ENCODE measurements around the gene MAMLD1. TPM values are rescaled to one million over a fixed set of nuclear protein-coding genes. Genes with fewer than 3 reads are reported as not detected.

MAMLD1 gene, protein sequence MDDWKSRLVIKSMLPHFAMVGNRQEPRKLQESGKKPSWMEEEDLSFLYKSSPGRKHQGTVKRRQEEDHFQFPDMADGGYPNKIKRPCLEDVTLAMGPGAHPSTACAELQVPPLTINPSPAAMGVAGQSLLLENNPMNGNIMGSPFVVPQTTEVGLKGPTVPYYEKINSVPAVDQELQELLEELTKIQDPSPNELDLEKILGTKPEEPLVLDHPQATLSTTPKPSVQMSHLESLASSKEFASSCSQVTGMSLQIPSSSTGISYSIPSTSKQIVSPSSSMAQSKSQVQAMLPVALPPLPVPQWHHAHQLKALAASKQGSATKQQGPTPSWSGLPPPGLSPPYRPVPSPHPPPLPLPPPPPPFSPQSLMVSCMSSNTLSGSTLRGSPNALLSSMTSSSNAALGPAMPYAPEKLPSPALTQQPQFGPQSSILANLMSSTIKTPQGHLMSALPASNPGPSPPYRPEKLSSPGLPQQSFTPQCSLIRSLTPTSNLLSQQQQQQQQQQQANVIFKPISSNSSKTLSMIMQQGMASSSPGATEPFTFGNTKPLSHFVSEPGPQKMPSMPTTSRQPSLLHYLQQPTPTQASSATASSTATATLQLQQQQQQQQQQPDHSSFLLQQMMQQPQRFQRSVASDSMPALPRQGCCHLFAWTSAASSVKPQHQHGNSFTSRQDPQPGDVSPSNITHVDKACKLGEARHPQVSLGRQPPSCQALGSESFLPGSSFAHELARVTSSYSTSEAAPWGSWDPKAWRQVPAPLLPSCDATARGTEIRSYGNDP
- total RNA-seq, result 1 to 10 TPM; 7.9 to 8.3 TPM

DNA sequence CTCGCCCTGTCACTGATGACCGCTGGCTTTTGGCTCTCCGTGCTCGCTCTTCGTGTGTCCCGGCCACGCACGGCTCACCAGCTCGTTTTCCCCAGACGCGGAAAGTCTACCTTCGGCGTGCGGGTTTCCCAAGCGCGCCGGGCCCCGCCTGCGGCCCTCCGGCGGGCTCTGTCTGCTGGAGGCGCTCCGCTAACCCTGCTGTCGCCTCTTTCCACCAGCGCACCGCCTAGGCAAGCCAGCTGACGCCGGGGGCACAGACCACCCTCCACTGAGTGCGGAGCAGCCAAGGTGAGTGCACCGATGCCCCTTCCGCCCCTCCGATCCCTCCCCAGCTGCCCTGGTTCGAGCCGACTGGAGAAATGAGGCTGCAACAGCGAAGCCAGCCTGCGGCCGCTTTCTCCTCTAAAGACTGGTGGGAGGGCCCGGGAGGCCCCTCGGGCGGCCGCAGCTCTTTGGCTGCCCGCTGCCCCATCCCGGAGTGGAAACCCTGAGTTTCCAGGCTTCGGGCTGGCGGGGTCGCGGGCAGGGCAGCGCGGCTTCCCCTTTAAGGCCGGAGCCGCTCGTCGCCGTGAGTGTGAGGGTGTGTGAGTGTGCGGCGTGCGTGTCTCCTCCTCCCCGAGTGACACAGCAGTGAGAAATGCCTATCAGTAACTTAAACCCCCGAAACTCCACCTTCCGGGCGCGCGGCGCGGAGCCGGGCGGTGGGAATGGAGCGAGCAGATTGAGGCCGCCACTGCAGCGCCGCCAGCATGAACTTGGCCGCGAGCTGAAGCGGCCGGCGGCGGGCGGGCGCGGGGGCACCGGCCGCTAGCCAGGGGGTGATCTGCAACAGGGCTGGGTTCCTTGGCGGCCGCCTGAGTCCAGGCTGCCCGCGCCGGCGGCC is at the start of gene MAMLD1:
Gene MAMLD1, plus strand, starts transcription at position 719 of the 883 bp plus-strand sequence. CDS start 82,200 bp downstream, outside the sequence.
- H3K4me3 ChIP-seq, result peak within 1 kb of the TSS; percentile 84
- no peaks in the 10 kb centered on the region for H3K9me3 ChIP-seq
- no peaks in the 10 kb centered on the region for H3K36me3 ChIP-seq
- peaks cover 4 to 6% of the 10 kb centered on the region in 2 donors for H3K4me1 ChIP-seq (ENCODE audit: control insufficient read depth in 1 of 2, low read depth in 2 of 2)
- TF ChIP-seq, protein P1, sequence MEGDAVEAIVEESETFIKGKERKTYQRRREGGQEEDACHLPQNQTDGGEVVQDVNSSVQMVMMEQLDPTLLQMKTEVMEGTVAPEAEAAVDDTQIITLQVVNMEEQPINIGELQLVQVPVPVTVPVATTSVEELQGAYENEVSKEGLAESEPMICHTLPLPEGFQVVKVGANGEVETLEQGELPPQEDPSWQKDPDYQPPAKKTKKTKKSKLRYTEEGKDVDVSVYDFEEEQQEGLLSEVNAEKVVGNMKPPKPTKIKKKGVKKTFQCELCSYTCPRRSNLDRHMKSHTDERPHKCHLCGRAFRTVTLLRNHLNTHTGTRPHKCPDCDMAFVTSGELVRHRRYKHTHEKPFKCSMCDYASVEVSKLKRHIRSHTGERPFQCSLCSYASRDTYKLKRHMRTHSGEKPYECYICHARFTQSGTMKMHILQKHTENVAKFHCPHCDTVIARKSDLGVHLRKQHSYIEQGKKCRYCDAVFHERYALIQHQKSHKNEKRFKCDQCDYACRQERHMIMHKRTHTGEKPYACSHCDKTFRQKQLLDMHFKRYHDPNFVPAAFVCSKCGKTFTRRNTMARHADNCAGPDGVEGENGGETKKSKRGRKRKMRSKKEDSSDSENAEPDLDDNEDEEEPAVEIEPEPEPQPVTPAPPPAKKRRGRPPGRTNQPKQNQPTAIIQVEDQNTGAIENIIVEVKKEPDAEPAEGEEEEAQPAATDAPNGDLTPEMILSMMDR (IDR thresholded peaks at IDR 0.05), result no peak
- DNase-seq (ENCODE audit: low spot score) (peak; percentile 54), ATAC-seq (ENCODE audit: insufficient number of reproducible peaks, low FRiP score, low read depth) (peak; percentile 80)
- H3K27me3 ChIP-seq (replicated peaks; ENCODE audit: insufficient read depth), result no peaks in the 10 kb centered on the region
- peak within 1 kb of the TSS; percentile 74 to 85 for H3K27ac ChIP-seq

DNA sequence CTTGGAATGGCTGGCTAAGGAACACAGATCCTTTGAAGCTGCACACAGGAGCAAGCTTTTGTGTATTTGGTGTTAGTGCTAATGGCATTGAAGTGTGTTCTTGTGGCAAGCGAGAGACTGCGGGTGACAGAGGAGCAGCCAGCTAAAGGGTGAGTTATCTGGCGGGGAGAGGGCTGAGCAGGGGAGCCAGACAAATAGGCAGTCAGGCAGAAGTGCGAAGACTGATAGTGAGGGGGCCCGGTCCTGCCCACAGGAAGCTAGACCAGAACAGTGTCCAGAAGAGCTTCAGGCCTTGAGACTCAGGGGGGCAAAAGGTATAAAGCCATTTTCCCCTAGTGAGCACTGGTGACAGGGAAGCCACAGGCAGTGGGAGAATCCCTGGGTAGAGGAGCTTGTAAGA is 49.6 kb upstream of the MAMLD1 start:
- no peak for ATAC-seq (ENCODE audit: insufficient number of reproducible peaks, low FRiP score, low read depth)
- H3K4me1 ChIP-seq (ENCODE audit: control insufficient read depth in 1 of 2, low read depth in 2 of 2), result no peaks in the 10 kb centered on the region
- DNase-seq (ENCODE audit: low spot score), result no peak
- no peaks in the 10 kb centered on the region for H3K27me3 ChIP-seq (replicated peaks; ENCODE audit: insufficient read depth)
- H3K27ac ChIP-seq, result no peak overlapping the region
- TF ChIP-seq, protein P1 (IDR thresholded peaks at IDR 0.05), result no peak
- no peak overlapping the region for H3K4me3 ChIP-seq
- H3K36me3 ChIP-seq, result no peaks in the 10 kb centered on the region
- H3K9me3 ChIP-seq, result no peaks in the 10 kb centered on the region

DNA sequence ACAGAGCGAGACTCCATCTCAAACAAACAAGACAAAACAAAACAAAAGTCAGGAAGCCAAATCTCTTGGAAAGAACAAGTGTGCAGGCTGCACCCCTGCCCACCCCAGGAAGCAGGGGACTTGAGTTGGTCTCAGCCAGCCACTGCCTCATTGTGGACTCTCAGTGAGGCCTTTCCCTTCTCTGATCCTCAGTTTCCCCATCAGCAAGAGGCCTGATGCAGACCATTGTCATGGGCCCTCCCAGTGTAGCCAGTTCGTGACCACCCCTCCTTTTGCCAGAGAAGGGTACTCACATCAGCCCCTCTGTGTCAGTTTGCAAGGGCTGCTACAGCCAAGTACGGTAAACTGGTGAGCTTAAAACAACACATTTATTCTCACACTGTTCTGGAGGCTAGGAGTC is 48.9 kb upstream of the MAMLD1 start:
- Histone ChIP-seq H3K36me3 (no peaks in the 10 kb centered on the region), H3K27ac (no peak overlapping the region), H3K4me3 (no peak overlapping the region), H3K27me3 (replicated peaks; ENCODE audit: insufficient read depth) (no peaks in the 10 kb centered on the region), H3K9me3 (no peaks in the 10 kb centered on the region), H3K4me1 (ENCODE audit: control insufficient read depth in 1 of 2, low read depth in 2 of 2) (no peaks in the 10 kb centered on the region)
- ATAC-seq (ENCODE audit: insufficient number of reproducible peaks, low FRiP score, low read depth), result no peak
- DNase-seq (ENCODE audit: low spot score), result no peak
- TF ChIP-seq, protein P1 (IDR thresholded peaks at IDR 0.05), result no peak

DNA sequence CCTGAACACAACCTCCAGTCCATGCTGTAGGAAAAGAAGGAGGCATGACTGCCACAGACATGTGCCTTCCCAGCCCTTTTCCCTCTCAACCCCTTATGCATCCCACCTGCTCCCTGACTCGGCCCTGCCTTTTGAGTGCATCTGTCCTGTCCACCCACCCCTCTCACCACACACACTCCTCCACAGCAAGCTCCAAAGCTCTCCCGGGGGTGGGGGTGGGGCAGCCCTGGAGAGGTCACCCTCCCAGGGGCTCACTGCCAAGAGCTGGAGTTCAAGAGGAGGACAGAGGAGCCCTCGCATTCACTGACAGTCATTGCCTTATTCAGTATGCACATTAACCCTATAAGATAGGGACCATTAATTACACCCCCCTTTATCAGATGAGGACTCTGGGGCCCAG is 46.6 kb upstream of the MAMLD1 start:
- TF ChIP-seq, protein P1 (IDR thresholded peaks at IDR 0.05), result no peak
- Histone ChIP-seq H3K4me3 (no peak overlapping the region), H3K4me1 (ENCODE audit: control insufficient read depth in 1 of 2, low read depth in 2 of 2) (no peaks in the 10 kb centered on the region), H3K9me3 (no peaks in the 10 kb centered on the region), H3K27me3 (replicated peaks; ENCODE audit: insufficient read depth) (no peaks in the 10 kb centered on the region), H3K36me3 (no peaks in the 10 kb centered on the region), H3K27ac (no peak overlapping the region)
- ATAC-seq (ENCODE audit: insufficient number of reproducible peaks, low FRiP score, low read depth) (no peak), DNase-seq (ENCODE audit: low spot score) (no peak)

Measured in thoracic aorta (tissue), 2 donors.